MCF 10A (cell line): ENCODE measurements around the gene EXD3. TPM values are rescaled to one million over a fixed set of nuclear protein-coding genes. Genes with fewer than 3 reads are reported as not detected.

Experiments
- BruUV-seq: library from RNA; stranded (reverse); fragments of 400-500 nt; replicated peaks from 2 replicates; lab custom pipeline; 2021; lab: Mats Ljungman, UMichigan
- CTCF ChIA-PET: fragments of 300-600 bp; sonication (Branson Sonifier 250); formaldehyde crosslinking; extraction: SDS; loops from one replicate; lab custom pipeline; 2021; ENCODE audit warnings: antibody characterized with exemption, inconsistent platforms; lab: Yijun Ruan, JAX
- POLR2A ChIA-PET: fragments of 300-600, 350-650 bp; sonication (Branson Sonifier 250); formaldehyde crosslinking; extraction: SDS; loops from one replicate; lab custom pipeline; 2020; ENCODE audit warnings: antibody characterized with exemption, inconsistent platforms; lab: Yijun Ruan, JAX
- DNase-seq: peaks from one replicate; pipeline ENCODE4 v3.0.0-alpha.2; 2018; ENCODE audit not compliant: unreplicated experiment
- H3K27ac Mint-ChIP-seq: one replicate; pipeline ENCODE4 v1.8.0; 2022; ENCODE audit warnings: mild to moderate bottlenecking, low read depth, mixed read lengths; ENCODE audit not compliant: unreplicated experiment
- H3K27me3 Mint-ChIP-seq: one replicate; pipeline ENCODE4 v1.8.0; 2022; ENCODE audit warnings: mixed read lengths; ENCODE audit not compliant: insufficient read depth, unreplicated experiment
- H3K36me3 Mint-ChIP-seq: one replicate; pipeline ENCODE4 v1.8.0; 2022; ENCODE audit warnings: mild to moderate bottlenecking, moderate library complexity, mixed read lengths; ENCODE audit not compliant: insufficient read depth, unreplicated experiment
- H3K4me1 Mint-ChIP-seq: one replicate; pipeline ENCODE4 v1.8.0; 2022; ENCODE audit warnings: mixed read lengths; ENCODE audit not compliant: insufficient read depth, unreplicated experiment
- H3K4me3 Mint-ChIP-seq: one replicate; pipeline ENCODE4 v1.8.0; 2022; ENCODE audit warnings: mild to moderate bottlenecking, moderate library complexity, mixed read lengths; ENCODE audit not compliant: unreplicated experiment
- H3K9me3 Mint-ChIP-seq: one replicate; pipeline ENCODE4 v1.8.0; 2022; ENCODE audit warnings: mixed read lengths; ENCODE audit not compliant: unreplicated experiment
- intact Hi-C: fragments of 100-400 bp; cut with micrococcal nuclease; formaldehyde crosslinking; loops from 2 replicates; pipeline ENCODE4 v1.14.1; 2022
- total RNA-seq: library from RNA; stranded (reverse); gene quantifications from 2 replicates; pipeline ENCODE4 v1.2.3, GENCODE V29; 2022
- TF ChIP-seq, protein P1 (sequence below): fragments of 200-600 bp; IDR thresholded peaks from one replicate; pipeline ENCODE4 v1.8.0; 2022; ENCODE audit warnings: antibody characterized with exemption, mild to moderate bottlenecking; ENCODE audit not compliant: unreplicated experiment

EXD3 gene
- total RNA-seq, 1 experiment from 2014 or later, result 17.1 TPM

DNA sequence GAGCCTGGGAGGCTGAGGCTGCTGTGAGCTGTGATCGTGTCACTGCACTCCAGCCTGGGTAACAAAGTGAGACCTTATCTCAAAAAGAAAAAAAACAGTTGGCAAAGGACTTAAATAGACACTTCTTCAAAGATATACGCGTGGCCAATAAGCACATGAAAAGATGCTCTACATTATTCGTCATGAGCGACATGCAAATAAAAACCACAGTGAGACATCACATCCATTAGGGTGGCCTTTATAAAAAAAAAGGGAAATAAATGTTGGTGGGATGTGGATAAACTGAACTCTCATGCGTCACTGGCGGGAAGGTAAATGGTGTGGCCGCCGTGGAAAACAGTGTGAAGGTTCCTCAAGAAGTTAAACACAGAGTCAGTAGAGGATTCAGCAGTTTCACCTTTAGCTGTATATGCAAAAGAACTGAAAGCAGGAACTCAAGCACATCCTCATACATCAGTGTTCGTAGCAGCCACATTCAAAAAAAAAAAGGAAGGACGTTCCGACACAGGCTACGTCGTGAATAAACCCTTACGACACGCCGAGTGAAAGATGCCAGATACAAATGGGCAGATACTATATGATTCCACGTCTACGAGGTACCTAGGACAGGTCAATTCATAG lies 96.4 kb downstream of the EXD3 start:
- BruUV-seq, result no TSS peak
- ChIA-PET CTCF (no interaction called here), POLR2A (no interaction called here)
- Mint-ChIP-seq H3K9me3 (no peaks in the 10 kb centered on the region), H3K27me3 (no peaks in the 10 kb centered on the region), H3K36me3 (peaks cover 8% of the 10 kb centered on the region), H3K27ac (no peak overlapping the region), H3K4me3 (no peak overlapping the region), H3K4me1 (no peaks in the 10 kb centered on the region)
- TF ChIP-seq, protein P1, sequence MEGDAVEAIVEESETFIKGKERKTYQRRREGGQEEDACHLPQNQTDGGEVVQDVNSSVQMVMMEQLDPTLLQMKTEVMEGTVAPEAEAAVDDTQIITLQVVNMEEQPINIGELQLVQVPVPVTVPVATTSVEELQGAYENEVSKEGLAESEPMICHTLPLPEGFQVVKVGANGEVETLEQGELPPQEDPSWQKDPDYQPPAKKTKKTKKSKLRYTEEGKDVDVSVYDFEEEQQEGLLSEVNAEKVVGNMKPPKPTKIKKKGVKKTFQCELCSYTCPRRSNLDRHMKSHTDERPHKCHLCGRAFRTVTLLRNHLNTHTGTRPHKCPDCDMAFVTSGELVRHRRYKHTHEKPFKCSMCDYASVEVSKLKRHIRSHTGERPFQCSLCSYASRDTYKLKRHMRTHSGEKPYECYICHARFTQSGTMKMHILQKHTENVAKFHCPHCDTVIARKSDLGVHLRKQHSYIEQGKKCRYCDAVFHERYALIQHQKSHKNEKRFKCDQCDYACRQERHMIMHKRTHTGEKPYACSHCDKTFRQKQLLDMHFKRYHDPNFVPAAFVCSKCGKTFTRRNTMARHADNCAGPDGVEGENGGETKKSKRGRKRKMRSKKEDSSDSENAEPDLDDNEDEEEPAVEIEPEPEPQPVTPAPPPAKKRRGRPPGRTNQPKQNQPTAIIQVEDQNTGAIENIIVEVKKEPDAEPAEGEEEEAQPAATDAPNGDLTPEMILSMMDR, result no peak
- intact Hi-C loops, result no loop called here
- DNase-seq, result no peak

DNA sequence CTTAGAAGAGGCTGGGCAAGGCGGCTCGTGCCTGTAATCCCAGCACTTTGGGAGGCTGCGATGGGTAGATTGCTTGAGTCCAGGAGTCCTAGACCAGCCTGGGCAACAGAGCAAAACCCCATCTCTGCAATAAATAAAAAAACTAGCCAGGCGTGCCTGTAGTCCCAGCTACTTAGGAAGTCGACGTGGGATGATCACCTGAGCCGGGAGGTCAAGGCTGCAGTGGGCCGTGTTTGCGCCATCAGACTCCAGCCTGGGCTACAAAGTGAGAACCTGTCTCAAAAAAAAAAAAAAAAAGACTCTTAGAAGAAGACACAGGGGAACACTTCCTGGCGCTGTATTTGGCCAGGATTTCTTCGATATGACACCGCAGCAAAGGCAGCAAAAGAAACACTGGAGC lies 97.2 kb downstream of the EXD3 start:
- no peak for DNase-seq
- POLR2A ChIA-PET, result interaction anchor here (0.6 kb wide), 1 partner anchor 97 kb away, joined by 3 read pairs; the partner anchor contains the start of genes EXD3 and NOXA1
- Mint-ChIP-seq H3K4me1 (no peaks in the 10 kb centered on the region), H3K9me3 (no peaks in the 10 kb centered on the region), H3K27ac (no peak overlapping the region), H3K36me3 (peaks cover 8% of the 10 kb centered on the region), H3K27me3 (no peaks in the 10 kb centered on the region), H3K4me3 (no peak overlapping the region)
- CTCF ChIA-PET, result no interaction called here
- intact Hi-C loops, result no loop called here
- no TSS peak for BruUV-seq
- TF ChIP-seq, protein P1, result no peak

DNA sequence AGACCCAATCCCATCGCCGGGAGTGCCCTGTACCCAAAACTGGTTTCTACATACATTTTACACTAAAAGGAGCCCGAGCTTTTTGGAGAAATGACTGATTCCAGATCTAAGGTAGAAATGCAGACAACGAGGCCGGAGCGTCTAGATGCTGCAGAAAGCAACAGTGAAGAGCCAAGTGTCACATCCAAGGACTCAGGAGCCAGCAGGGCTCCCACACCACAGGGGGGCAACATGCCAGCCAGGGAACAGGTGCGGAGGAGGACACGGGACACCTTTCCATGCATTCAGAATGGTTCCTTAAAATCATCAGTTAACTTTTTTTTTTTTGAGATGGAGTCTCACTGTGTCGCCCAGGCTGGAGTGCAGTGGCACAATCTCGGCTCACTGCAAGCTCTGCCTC lies 97.8 kb downstream of the EXD3 start:
- BruUV-seq, result no TSS peak
- H3K36me3 Mint-ChIP-seq, result peaks cover 4% of the 10 kb centered on the region
- H3K4me3 Mint-ChIP-seq, result no peak overlapping the region
- no peaks in the 10 kb centered on the region for H3K27me3 Mint-ChIP-seq
- DNase-seq, result no peak
- TF ChIP-seq, protein P1, result no peak
- ChIA-PET CTCF (no interaction called here), POLR2A (interaction anchor here (0.6 kb wide), 1 partner anchor 98 kb away, joined by 3 read pairs; the partner anchor contains the start of genes EXD3 and NOXA1)
- H3K9me3 Mint-ChIP-seq, result no peaks in the 10 kb centered on the region
- intact Hi-C loops, result no loop called here
- H3K27ac Mint-ChIP-seq, result no peak overlapping the region
- no peaks in the 10 kb centered on the region for H3K4me1 Mint-ChIP-seq

DNA sequence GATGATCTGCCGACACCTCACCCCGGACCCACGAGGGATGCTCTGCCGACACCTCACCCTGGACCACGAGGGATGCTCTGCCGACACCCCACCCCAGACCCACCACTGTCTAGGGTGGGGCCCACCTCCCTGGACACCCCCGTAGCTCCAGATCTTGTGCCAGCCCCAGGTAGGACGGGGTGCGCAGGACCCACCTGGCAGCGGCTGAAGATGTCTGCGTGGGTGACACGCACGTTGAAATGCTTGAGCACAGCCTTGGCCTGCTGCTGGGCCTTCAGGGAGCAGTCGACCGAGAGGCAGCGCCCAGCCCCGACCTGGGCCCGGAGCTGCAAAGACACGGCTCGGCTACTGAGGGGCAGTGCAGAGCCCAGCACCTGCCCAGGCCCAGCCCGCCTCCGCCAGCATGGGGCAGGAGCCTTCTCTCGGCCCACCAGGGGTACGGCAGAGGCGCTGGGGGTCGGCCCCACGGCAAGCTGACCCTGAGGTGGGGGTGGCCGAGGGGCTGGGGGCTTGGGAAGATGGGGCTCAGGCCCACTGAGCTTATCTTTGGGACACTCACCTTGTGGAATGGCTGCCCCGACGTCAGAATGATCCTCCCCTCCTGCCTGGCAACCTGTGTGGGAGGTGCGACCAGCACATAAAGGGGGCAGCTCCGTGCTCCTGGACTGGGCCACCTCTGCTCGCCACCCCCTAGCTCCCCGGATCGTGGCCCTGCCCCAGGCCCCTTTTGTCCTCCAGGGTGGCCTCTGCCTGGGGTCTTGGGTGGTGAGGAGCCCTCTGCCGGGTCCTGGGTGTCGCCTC lies 99.2 kb downstream of the EXD3 start:
- Mint-ChIP-seq H3K9me3 (no peaks in the 10 kb centered on the region), H3K4me1 (no peaks in the 10 kb centered on the region), H3K27me3 (no peaks in the 10 kb centered on the region), H3K36me3 (no peaks in the 10 kb centered on the region), H3K27ac (no peak overlapping the region), H3K4me3 (no peak overlapping the region)
- ChIA-PET CTCF (interaction anchor here (0.5 kb wide), 1 partner anchor 21 kb away, joined by 4 read pairs; no protein-coding TSS in a partner anchor), POLR2A (no interaction called here)
- BruUV-seq, result no TSS peak
- TF ChIP-seq, protein P1, result no peak
- DNase-seq, result no peak
- intact Hi-C loops, result no loop called here
